ENCODE measurements around the gene ANXA10. TPM values are rescaled to one million over a fixed set of nuclear protein-coding genes. Genes with fewer than 3 reads are reported as not detected.

Gene ANXA10
- total RNA-seq, 1 donor from 2014 or later, result not detected

DNA sequence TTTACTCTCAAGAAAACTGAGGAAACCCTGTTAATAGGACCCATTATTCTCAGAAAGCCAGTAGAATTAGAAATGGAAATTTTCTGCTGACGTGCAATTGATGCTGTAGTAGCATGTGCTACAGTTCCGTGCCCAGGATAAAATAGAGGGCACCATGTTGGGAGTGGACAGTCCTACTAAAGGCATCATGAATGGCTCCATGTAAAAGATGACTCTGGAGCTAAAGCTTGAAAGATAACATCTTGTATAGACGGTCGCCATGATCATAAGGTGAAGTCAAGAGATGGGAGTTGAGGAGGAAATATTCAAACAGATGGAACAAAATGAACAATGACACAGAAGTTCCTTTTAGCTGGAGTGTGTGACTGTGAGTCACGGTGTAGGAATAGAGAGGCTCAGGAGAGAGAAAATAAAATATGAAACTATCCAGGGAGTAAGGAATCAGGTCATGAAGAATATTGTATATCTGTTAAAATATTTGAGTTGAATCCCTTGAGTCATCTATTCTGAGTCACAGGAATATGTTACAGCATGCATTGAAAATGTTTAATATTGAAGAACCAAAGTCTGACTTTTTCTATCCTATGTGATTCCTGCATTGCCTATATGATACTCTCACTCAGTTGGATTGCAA is 31.8 kb downstream of the ANXA10 start:
- peaks cover 5% of the 10 kb centered on the region for H3K4me1 Mint-ChIP-seq (ENCODE audit: low read depth)
- TF ChIP-seq, protein P1, sequence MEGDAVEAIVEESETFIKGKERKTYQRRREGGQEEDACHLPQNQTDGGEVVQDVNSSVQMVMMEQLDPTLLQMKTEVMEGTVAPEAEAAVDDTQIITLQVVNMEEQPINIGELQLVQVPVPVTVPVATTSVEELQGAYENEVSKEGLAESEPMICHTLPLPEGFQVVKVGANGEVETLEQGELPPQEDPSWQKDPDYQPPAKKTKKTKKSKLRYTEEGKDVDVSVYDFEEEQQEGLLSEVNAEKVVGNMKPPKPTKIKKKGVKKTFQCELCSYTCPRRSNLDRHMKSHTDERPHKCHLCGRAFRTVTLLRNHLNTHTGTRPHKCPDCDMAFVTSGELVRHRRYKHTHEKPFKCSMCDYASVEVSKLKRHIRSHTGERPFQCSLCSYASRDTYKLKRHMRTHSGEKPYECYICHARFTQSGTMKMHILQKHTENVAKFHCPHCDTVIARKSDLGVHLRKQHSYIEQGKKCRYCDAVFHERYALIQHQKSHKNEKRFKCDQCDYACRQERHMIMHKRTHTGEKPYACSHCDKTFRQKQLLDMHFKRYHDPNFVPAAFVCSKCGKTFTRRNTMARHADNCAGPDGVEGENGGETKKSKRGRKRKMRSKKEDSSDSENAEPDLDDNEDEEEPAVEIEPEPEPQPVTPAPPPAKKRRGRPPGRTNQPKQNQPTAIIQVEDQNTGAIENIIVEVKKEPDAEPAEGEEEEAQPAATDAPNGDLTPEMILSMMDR (IDR thresholded peaks at IDR 0.05; ENCODE audit: unreplicated experiment), result no peak
- H3K27ac Mint-ChIP-seq, result no peak overlapping the region
- no peak overlapping the region for H3K4me3 Mint-ChIP-seq (ENCODE audit: low read depth)
- no peak for DNase-seq (ENCODE audit: low spot score, unreplicated experiment)
- H3K9me3 Mint-ChIP-seq (ENCODE audit: low read depth), result peaks cover 6% of the 10 kb centered on the region
- no peaks in the 10 kb centered on the region for H3K27me3 Mint-ChIP-seq
- H3K36me3 Mint-ChIP-seq (ENCODE audit: insufficient read depth), result no peaks in the 10 kb centered on the region

GRCh38 chr4:168126952-168127351 is 34.6 kb downstream of the ANXA10 start:
- Mint-ChIP-seq H3K27me3 (no peaks in the 10 kb centered on the region), H3K9me3 (ENCODE audit: low read depth) (peaks cover 6% of the 10 kb centered on the region)

DNA sequence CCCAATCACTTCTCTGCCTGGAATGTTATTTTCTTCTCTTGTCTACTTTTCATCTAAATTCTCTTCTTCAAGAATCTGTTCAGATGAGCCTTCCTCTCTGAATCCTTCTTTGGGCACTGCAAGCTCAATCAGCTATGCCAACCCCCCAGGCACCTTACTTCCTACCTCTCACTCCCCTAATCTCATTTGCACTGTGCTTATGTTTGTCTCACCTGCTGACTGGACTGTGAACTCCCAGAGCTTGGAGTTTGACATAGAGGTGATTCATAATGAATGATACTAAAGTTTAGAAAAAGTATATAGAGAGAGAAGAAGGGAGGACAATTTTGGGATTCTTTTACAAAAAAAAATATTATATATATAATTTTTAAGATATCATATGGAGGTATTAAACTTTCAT is 36.3 kb downstream of the ANXA10 start:
- Mint-ChIP-seq H3K9me3 (ENCODE audit: low read depth) (no peaks in the 10 kb centered on the region), H3K27ac (no peak overlapping the region), H3K27me3 (no peaks in the 10 kb centered on the region), H3K4me3 (ENCODE audit: low read depth) (no peak overlapping the region), H3K4me1 (ENCODE audit: low read depth) (peaks cover 5% of the 10 kb centered on the region), H3K36me3 (ENCODE audit: insufficient read depth) (no peaks in the 10 kb centered on the region)
- DNase-seq (ENCODE audit: low spot score, unreplicated experiment), result no peak
- TF ChIP-seq, protein P1 (IDR thresholded peaks at IDR 0.05; ENCODE audit: unreplicated experiment), result no peak

More at GRCh38 chr4:168126952-168127351, 34.6 kb downstream of the ANXA10 start:
- Mint-ChIP-seq H3K4me3 (ENCODE audit: low read depth) (no peak overlapping the region), H3K36me3 (ENCODE audit: insufficient read depth) (no peaks in the 10 kb centered on the region), H3K4me1 (ENCODE audit: low read depth) (peaks cover 5% of the 10 kb centered on the region), H3K27ac (no peak overlapping the region)
- no peak for DNase-seq (ENCODE audit: low spot score, unreplicated experiment)
- TF ChIP-seq, protein P1 (IDR thresholded peaks at IDR 0.05; ENCODE audit: unreplicated experiment), result no peak

- H3K36me3 Mint-ChIP-seq (ENCODE audit: insufficient read depth), result no peaks in the 10 kb centered on the region
- H3K4me3 Mint-ChIP-seq (ENCODE audit: low read depth), result no peak overlapping the region
- no peak for DNase-seq (ENCODE audit: low spot score, unreplicated experiment)
- H3K27me3 Mint-ChIP-seq, result no peaks in the 10 kb centered on the region
- no peaks in the 10 kb centered on the region for H3K9me3 Mint-ChIP-seq (ENCODE audit: low read depth)
- peaks cover 5% of the 10 kb centered on the region for H3K4me1 Mint-ChIP-seq (ENCODE audit: low read depth)
- TF ChIP-seq, protein P1 (IDR thresholded peaks at IDR 0.05; ENCODE audit: unreplicated experiment), result no peak
- no peak overlapping the region for H3K27ac Mint-ChIP-seq
Observed at GRCh38 chr4:168129046-168129772, 36.9 kb downstream of the ANXA10 start.

GRCh38 chr4:168129802-168130201 is 37.5 kb downstream of the ANXA10 start:
- H3K4me3 Mint-ChIP-seq (ENCODE audit: low read depth), result no peak overlapping the region
- no peak for DNase-seq (ENCODE audit: low spot score, unreplicated experiment)
- no peaks in the 10 kb centered on the region for H3K27me3 Mint-ChIP-seq
- no peaks in the 10 kb centered on the region for H3K36me3 Mint-ChIP-seq (ENCODE audit: insufficient read depth)
- no peaks in the 10 kb centered on the region for H3K9me3 Mint-ChIP-seq (ENCODE audit: low read depth)
- TF ChIP-seq, protein P1 (IDR thresholded peaks at IDR 0.05; ENCODE audit: unreplicated experiment), result no peak
- peaks cover 5% of the 10 kb centered on the region for H3K4me1 Mint-ChIP-seq (ENCODE audit: low read depth)
- no peak overlapping the region for H3K27ac Mint-ChIP-seq
